ENCODE data around the gene JMJD1C.

JMJD1C gene

DNA sequence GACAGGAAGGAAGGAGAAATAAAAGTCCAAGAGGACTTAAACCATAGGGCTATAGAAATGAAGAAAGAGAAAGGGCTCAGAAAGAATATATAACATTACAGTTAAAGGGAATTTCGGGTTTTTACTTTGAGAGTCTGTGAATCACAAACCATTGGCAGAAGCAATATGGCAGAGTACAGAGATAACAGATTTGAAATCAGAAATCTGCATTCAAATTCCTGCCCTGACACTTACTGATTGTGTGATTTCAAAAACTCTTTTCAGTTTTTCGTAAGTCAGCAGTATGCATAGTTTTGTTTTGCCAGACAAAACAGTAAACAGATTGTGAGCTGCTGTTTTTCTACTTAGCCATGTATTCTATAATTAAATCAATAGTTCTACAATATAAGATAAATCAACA lies 8.2 kb downstream of the JMJD1C start:
- H3K4me3 ChIP-seq (ENCODE audit: insufficient read depth in 1 of 2, low read depth in 1 of 2, low read length in 2 of 2): no peak overlapping the region
- H3K18ac ChIP-seq (ENCODE audit: low read depth in 1 of 2, low read length in 2 of 2): no peak overlapping the region
- peaks cover 4% of the 10 kb centered on the region for H3K79me1 ChIP-seq (replicated peaks; ENCODE audit: low read length, poor library complexity, severe bottlenecking)
- no peak overlapping the region for H4K8ac ChIP-seq (ENCODE audit: low read length)
- H3K9ac ChIP-seq (ENCODE audit: low read length): no peak overlapping the region
- H3K23ac ChIP-seq (ENCODE audit: low read length in 2 of 2): no peak overlapping the region
- no peak for DNase-seq
- 100% methylated on average over 1 of the region's 2 CpGs for WGBS
- H4K91ac ChIP-seq (ENCODE audit: low read length): no peak overlapping the region
- no peak overlapping the region for H2AFZ ChIP-seq (ENCODE audit: low read depth, low read length)
- peaks cover 0 to 2% of the 10 kb centered on the region in 2 experiments for H3K36me3 ChIP-seq (ENCODE audit: control insufficient read depth in 1 of 2, insufficient read depth in 2 of 2, low read depth in 1 of 2, low read length in 2 of 2)
- no peak overlapping the region for H2BK120ac ChIP-seq (ENCODE audit: low read depth, low read length)
- peaks cover 1% of the 10 kb centered on the region for H3K4me1 ChIP-seq (ENCODE audit: control insufficient read depth, insufficient read depth, low read depth, low read length)
- H3K14ac ChIP-seq (ENCODE audit: low read length in 2 of 2): no peak overlapping the region
- H3K27me3 ChIP-seq (ENCODE audit: control insufficient read depth in 1 of 2, insufficient read depth in 1 of 2, low read length in 2 of 2): no peaks in the 10 kb centered on the region
- no peaks in the 10 kb centered on the region for H3K9me3 ChIP-seq (ENCODE audit: control insufficient read depth, low read length)
- H2BK5ac ChIP-seq (ENCODE audit: low read depth, low read length, poor library complexity, severe bottlenecking): no peak overlapping the region
- H3K27ac ChIP-seq (ENCODE audit: low read length, poor library complexity, severe bottlenecking): no peak overlapping the region
- no peak overlapping the region for H2BK15ac ChIP-seq (ENCODE audit: low read depth, poor library complexity, severe bottlenecking)
- H2AK5ac ChIP-seq (ENCODE audit: low read length, severe bottlenecking): no peak overlapping the region
- no peak overlapping the region for H2BK12ac ChIP-seq (ENCODE audit: low read length in 2 of 2)
- no peak overlapping the region for H3K4me2 ChIP-seq (ENCODE audit: low read length, poor library complexity, severe bottlenecking)
- no peak overlapping the region for H3K4ac ChIP-seq (ENCODE audit: low read depth in 1 of 2, low read length in 2 of 2)

DNA sequence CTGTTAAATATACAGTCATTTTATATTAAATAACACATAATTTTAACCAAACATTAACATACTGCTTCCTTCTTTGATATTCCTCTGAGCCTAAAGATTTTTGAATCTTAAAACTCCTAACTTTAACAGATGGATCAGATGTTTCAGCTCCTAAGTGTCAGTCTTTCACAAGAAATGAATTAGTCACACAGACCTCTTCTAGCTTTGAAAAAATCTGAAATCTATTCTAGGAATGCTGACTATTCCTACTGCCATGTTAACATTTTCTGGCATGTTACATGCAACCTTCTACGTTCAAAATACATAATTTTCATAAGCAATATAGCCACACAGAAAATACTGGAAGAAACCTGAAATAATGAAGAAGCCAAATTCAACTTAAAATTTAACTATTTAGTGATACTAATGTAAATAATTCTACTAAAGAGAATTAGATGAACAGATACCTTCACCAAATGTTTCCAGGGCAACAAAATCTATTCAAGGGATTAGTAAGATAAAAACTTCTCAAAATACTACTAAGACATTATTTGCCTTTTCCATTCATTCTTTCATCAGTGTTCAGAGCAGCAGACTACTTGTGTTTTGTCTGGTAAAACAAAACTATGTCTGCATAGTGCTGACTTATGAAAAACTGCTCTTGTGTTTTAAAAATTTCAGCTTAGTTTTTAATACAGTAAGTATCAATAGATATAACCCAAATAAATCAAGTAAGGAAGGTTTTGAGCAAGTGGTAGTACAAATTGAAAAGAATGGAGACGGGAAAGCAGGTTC lies 9.2 kb downstream of the JMJD1C start:
- Histone ChIP-seq H3K4me3 (ENCODE audit: insufficient read depth in 1 of 2, low read depth in 1 of 2, low read length in 2 of 2) (no peak overlapping the region), H2BK12ac (ENCODE audit: low read length in 2 of 2) (no peak overlapping the region), H3K9me3 (ENCODE audit: control insufficient read depth, low read length) (no peaks in the 10 kb centered on the region), H3K14ac (ENCODE audit: low read length in 2 of 2) (no peak overlapping the region), H3K36me3 (ENCODE audit: control insufficient read depth in 1 of 2, insufficient read depth in 2 of 2, low read depth in 1 of 2, low read length in 2 of 2) (peaks cover 0 to 2% of the 10 kb centered on the region in 2 experiments), H2BK120ac (ENCODE audit: low read depth, low read length) (no peak overlapping the region), H3K4ac (ENCODE audit: low read depth in 1 of 2, low read length in 2 of 2) (no peak overlapping the region), H3K23ac (ENCODE audit: low read length in 2 of 2) (no peak overlapping the region), H3K4me1 (ENCODE audit: control insufficient read depth, insufficient read depth, low read depth, low read length) (peaks cover 1% of the 10 kb centered on the region), H3K79me1 (replicated peaks; ENCODE audit: low read length, poor library complexity, severe bottlenecking) (peaks cover 7% of the 10 kb centered on the region), H4K8ac (ENCODE audit: low read length) (no peak overlapping the region), H3K27me3 (ENCODE audit: control insufficient read depth in 1 of 2, insufficient read depth in 1 of 2, low read length in 2 of 2) (no peaks in the 10 kb centered on the region), H2BK5ac (ENCODE audit: low read depth, low read length, poor library complexity, severe bottlenecking) (no peak overlapping the region), H2AFZ (ENCODE audit: low read depth, low read length) (no peak overlapping the region), H2BK15ac (ENCODE audit: low read depth, poor library complexity, severe bottlenecking) (no peak overlapping the region), H3K9ac (ENCODE audit: low read length) (peak overlapping the region; percentile 56), H3K18ac (ENCODE audit: low read depth in 1 of 2, low read length in 2 of 2) (no peak overlapping the region), H2AK5ac (ENCODE audit: low read length, severe bottlenecking) (no peak overlapping the region), H3K4me2 (ENCODE audit: low read length, poor library complexity, severe bottlenecking) (no peak overlapping the region), H4K91ac (ENCODE audit: low read length) (no peak overlapping the region), H3K27ac (ENCODE audit: low read length, poor library complexity, severe bottlenecking) (peak overlapping the region; percentile 43)
- peak; percentile 73 for DNase-seq
- WGBS: 44% methylated on average over 2 of the region's 2 CpGs

DNA sequence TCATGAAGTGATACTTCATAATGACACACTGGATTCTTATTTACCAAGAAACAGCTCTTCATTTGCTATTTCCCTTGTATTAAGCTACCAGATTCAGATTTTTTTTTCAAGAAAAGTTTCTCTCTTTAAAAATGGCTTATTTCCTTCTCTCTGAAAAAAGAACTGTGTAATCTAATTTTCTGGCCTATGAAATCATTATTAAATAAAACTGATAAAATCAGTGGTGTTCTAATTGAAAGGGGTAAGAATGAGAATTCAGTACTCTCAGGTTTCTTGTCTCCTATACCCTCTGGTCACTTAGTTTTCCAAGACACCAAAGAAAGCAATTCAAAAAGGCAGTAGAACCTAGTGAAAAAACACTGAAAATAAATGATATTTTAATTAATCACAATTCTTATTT lies 10.3 kb downstream of the JMJD1C start:
- Histone ChIP-seq H2BK15ac (ENCODE audit: low read depth, poor library complexity, severe bottlenecking) (no peak overlapping the region), H2BK12ac (ENCODE audit: low read length in 2 of 2) (no peak overlapping the region), H2BK5ac (ENCODE audit: low read depth, low read length, poor library complexity, severe bottlenecking) (no peak overlapping the region), H4K91ac (ENCODE audit: low read length) (no peak overlapping the region), H3K14ac (ENCODE audit: low read length in 2 of 2) (no peak overlapping the region), H3K4me3 (ENCODE audit: insufficient read depth in 1 of 2, low read depth in 1 of 2, low read length in 2 of 2) (no peak overlapping the region), H2AK5ac (ENCODE audit: low read length, severe bottlenecking) (no peak overlapping the region), H3K27me3 (ENCODE audit: control insufficient read depth in 1 of 2, insufficient read depth in 1 of 2, low read length in 2 of 2) (no peaks in the 10 kb centered on the region), H3K18ac (ENCODE audit: low read depth in 1 of 2, low read length in 2 of 2) (no peak overlapping the region), H3K4me1 (ENCODE audit: control insufficient read depth, insufficient read depth, low read depth, low read length) (peaks cover 1% of the 10 kb centered on the region), H3K4ac (ENCODE audit: low read depth in 1 of 2, low read length in 2 of 2) (no peak overlapping the region), H3K23ac (ENCODE audit: low read length in 2 of 2) (no peak overlapping the region), H3K36me3 (ENCODE audit: control insufficient read depth in 1 of 2, insufficient read depth in 2 of 2, low read depth in 1 of 2, low read length in 2 of 2) (peaks cover 0 to 2% of the 10 kb centered on the region in 2 experiments), H2BK120ac (ENCODE audit: low read depth, low read length) (no peak overlapping the region), H3K27ac (ENCODE audit: low read length, poor library complexity, severe bottlenecking) (no peak overlapping the region), H2AFZ (ENCODE audit: low read depth, low read length) (no peak overlapping the region), H4K8ac (ENCODE audit: low read length) (no peak overlapping the region), H3K4me2 (ENCODE audit: low read length, poor library complexity, severe bottlenecking) (no peak overlapping the region), H3K9ac (ENCODE audit: low read length) (no peak overlapping the region), H3K9me3 (ENCODE audit: control insufficient read depth, low read length) (no peaks in the 10 kb centered on the region), H3K79me1 (replicated peaks; ENCODE audit: low read length, poor library complexity, severe bottlenecking) (peaks cover 7% of the 10 kb centered on the region)
- no peak for DNase-seq

DNA sequence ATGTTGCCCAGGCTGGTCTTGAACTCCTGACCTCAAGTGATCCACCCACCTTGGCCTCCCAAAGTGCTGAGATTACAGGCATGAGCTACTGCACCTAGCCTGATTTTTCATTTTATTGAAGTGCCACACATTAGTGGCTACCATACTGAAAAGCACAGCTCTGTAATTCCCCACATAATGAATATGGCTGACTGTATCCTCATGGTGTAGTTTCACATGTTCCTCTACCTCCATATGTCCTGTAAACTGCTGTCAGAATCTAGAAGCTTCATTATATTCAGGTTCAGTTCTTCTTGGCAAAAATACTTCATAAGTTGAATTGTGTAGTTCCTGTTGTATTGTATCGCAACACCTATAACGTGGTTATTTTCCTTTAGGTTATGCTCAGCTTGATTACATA lies 11.1 kb downstream of the JMJD1C start:
- Histone ChIP-seq H3K4ac (ENCODE audit: low read depth in 1 of 2, low read length in 2 of 2) (no peak overlapping the region), H2BK12ac (ENCODE audit: low read length in 2 of 2) (no peak overlapping the region), H4K91ac (ENCODE audit: low read length) (no peak overlapping the region), H2BK120ac (ENCODE audit: low read depth, low read length) (no peak overlapping the region), H2AK5ac (ENCODE audit: low read length, severe bottlenecking) (no peak overlapping the region), H3K4me1 (ENCODE audit: control insufficient read depth, insufficient read depth, low read depth, low read length) (peaks cover 1% of the 10 kb centered on the region), H3K23ac (ENCODE audit: low read length in 2 of 2) (no peak overlapping the region), H3K4me3 (ENCODE audit: insufficient read depth in 1 of 2, low read depth in 1 of 2, low read length in 2 of 2) (no peak overlapping the region), H3K9ac (ENCODE audit: low read length) (no peak overlapping the region), H2BK5ac (ENCODE audit: low read depth, low read length, poor library complexity, severe bottlenecking) (no peak overlapping the region), H3K36me3 (ENCODE audit: control insufficient read depth in 1 of 2, insufficient read depth in 2 of 2, low read depth in 1 of 2, low read length in 2 of 2) (no peaks in the 10 kb centered on the region), H3K27me3 (ENCODE audit: control insufficient read depth in 1 of 2, insufficient read depth in 1 of 2, low read length in 2 of 2) (no peaks in the 10 kb centered on the region), H2BK15ac (ENCODE audit: low read depth, poor library complexity, severe bottlenecking) (no peak overlapping the region), H3K4me2 (ENCODE audit: low read length, poor library complexity, severe bottlenecking) (no peak overlapping the region), H3K79me1 (replicated peaks; ENCODE audit: low read length, poor library complexity, severe bottlenecking) (peaks cover 7% of the 10 kb centered on the region), H3K9me3 (ENCODE audit: control insufficient read depth, low read length) (no peaks in the 10 kb centered on the region), H2AFZ (ENCODE audit: low read depth, low read length) (no peak overlapping the region), H3K18ac (ENCODE audit: low read depth in 1 of 2, low read length in 2 of 2) (no peak overlapping the region), H3K27ac (ENCODE audit: low read length, poor library complexity, severe bottlenecking) (no peak overlapping the region), H4K8ac (ENCODE audit: low read length) (no peak overlapping the region), H3K14ac (ENCODE audit: low read length in 2 of 2) (no peak overlapping the region)
- DNase-seq: no peak
- no CpG with 5 or more reads among the region's 2 CpGs for WGBS
